DND-41 (cell line): ENCODE results near the gene RGS6.

Source experiments
- ATAC-seq: fragments of 200-7000 bp; cut with Tn5 transposase; 3 replicates; pipeline ENCODE4 v1.9.1; 2021; ENCODE audit warnings: low read depth; ENCODE audit not compliant: insufficient read depth
- DNase-seq: peaks from one replicate; pipeline ENCODE4 v3.0.0-alpha.2; 2020
- H2AFZ ChIP-seq: 2 replicates; pipeline ENCODE4 v1.6.0; 2012; ENCODE audit warnings: low read depth, low read length
- H3K27ac ChIP-seq: 2 replicates; pipeline ENCODE4 v1.5.1; 2012; ENCODE audit warnings: low read length, inconsistent platforms
- H3K27me3 ChIP-seq: fragments of 200-600 bp; sonication (generic); 2 replicates; pipeline ENCODE4 v1.6.0; 2012; ENCODE audit warnings: low read length, mild to moderate bottlenecking, inconsistent platforms; ENCODE audit not compliant: insufficient read depth, poor library complexity
- H3K36me3 ChIP-seq: 2 replicates; pipeline ENCODE4 v1.5.1; 2012; ENCODE audit warnings: low read length, inconsistent platforms; ENCODE audit not compliant: insufficient read depth
- H3K4me1 ChIP-seq: 2 replicates; pipeline ENCODE4 v1.5.1; 2012; ENCODE audit warnings: mild to moderate bottlenecking, low read length; ENCODE audit not compliant: insufficient read depth
- H3K4me2 ChIP-seq: 2 replicates; pipeline ENCODE4 v1.6.0; 2012; ENCODE audit warnings: mild to moderate bottlenecking, moderate library complexity, low read length, inconsistent platforms; ENCODE audit not compliant: insufficient read depth
- H3K4me3 ChIP-seq, 2 experiments: fragments of 200-600 bp in 1 of 2; shearing (Covaris generic) in 1 of 2; 2 replicates each; pipeline ENCODE4 v1.5.1; 2012 to 2016; ENCODE audit warnings: inconsistent platforms in 2 of 2, low read length in 2 of 2, mild to moderate bottlenecking in 2 of 2, low read depth in 1 of 2, moderate library complexity in 1 of 2
- H3K79me2 ChIP-seq: 2 replicates; pipeline ENCODE4 v1.6.0; 2012; ENCODE audit warnings: low read length, inconsistent platforms; ENCODE audit not compliant: insufficient read depth
- H3K9ac ChIP-seq: 2 replicates; pipeline ENCODE4 v1.6.0; 2012; ENCODE audit warnings: low read depth, mild to moderate bottlenecking, inconsistent platforms, low read length, moderate library complexity
- H3K9me3 ChIP-seq: 2 replicates; pipeline ENCODE4 v1.5.1; 2012; ENCODE audit warnings: low read length, moderate library complexity, mild to moderate bottlenecking, inconsistent platforms; ENCODE audit not compliant: insufficient read depth, severe bottlenecking
- H4K20me1 ChIP-seq: 2 replicates; pipeline ENCODE4 v1.6.0; 2012; ENCODE audit warnings: low read length; ENCODE audit not compliant: insufficient read depth
- EZH2 ChIP-seq: IDR thresholded peaks from 3 replicates; pipeline ENCODE4 v1.6.1; 2012; ENCODE audit warnings: borderline replicate concordance, low read depth, mild to moderate bottlenecking, moderate library complexity, low read length, inconsistent platforms; ENCODE audit not compliant: severe bottlenecking
- TF ChIP-seq, protein P1 (sequence below): IDR thresholded peaks from 2 replicates; pipeline ENCODE4 v1.5.1; 2012; ENCODE audit warnings: borderline replicate concordance, low read length, moderate library complexity, mild to moderate bottlenecking; ENCODE audit not compliant: poor library complexity, severe bottlenecking; ENCODE audit errors: extremely low read depth

Gene RGS6

DNA sequence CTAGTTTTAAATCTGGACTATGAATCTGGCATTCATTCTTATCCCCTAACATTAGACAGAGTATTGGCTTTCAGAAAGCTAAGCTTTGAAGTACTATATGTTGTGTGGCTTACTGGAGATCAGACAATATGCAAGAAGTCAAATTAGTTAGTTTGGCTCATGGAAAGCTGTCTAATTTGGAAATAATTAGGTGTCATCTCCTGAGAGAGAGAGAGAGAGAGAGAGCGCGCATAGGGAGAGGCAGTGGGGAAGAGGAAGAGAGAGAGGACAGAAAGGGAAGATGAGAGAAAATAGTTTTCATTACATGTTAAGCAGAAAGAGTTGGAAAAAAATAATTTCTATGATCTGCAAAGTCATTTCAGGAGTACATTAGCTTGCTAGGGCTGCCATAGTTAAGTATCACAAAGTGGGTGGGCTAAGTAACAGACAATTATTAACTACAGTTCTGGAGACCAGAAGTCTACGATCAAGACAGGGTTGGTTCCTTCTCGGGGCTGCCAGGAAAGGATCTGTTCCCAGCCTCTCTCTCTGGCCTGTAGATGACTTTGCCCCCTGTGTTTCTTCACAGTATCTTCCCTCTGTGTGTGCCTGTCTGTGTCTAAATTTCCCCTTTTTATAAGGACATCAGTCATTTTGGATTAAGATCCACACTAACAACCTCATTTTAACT, 404.2 kb downstream of the RGS6 start:
- H3K36me3 ChIP-seq, result no peaks in the 10 kb centered on the region
- no peaks in the 10 kb centered on the region for H3K27me3 ChIP-seq
- DNase-seq, result no peak
- H4K20me1 ChIP-seq, result no peaks in the 10 kb centered on the region
- no peaks in the 10 kb centered on the region for H3K4me1 ChIP-seq
- TF ChIP-seq, protein P1, sequence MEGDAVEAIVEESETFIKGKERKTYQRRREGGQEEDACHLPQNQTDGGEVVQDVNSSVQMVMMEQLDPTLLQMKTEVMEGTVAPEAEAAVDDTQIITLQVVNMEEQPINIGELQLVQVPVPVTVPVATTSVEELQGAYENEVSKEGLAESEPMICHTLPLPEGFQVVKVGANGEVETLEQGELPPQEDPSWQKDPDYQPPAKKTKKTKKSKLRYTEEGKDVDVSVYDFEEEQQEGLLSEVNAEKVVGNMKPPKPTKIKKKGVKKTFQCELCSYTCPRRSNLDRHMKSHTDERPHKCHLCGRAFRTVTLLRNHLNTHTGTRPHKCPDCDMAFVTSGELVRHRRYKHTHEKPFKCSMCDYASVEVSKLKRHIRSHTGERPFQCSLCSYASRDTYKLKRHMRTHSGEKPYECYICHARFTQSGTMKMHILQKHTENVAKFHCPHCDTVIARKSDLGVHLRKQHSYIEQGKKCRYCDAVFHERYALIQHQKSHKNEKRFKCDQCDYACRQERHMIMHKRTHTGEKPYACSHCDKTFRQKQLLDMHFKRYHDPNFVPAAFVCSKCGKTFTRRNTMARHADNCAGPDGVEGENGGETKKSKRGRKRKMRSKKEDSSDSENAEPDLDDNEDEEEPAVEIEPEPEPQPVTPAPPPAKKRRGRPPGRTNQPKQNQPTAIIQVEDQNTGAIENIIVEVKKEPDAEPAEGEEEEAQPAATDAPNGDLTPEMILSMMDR, result no peak
- TF ChIP-seq EZH2, result no peak
- H3K9ac ChIP-seq, result no peak overlapping the region
- H3K27ac ChIP-seq, result no peak overlapping the region
- H3K4me3 ChIP-seq, result no peak overlapping the region
- H2AFZ ChIP-seq, result no peak overlapping the region
- ATAC-seq, result no peak
- peaks cover 3% of the 10 kb centered on the region for H3K9me3 ChIP-seq
- no peaks in the 10 kb centered on the region for H3K79me2 ChIP-seq
- H3K4me2 ChIP-seq, result no peak overlapping the region

DNA sequence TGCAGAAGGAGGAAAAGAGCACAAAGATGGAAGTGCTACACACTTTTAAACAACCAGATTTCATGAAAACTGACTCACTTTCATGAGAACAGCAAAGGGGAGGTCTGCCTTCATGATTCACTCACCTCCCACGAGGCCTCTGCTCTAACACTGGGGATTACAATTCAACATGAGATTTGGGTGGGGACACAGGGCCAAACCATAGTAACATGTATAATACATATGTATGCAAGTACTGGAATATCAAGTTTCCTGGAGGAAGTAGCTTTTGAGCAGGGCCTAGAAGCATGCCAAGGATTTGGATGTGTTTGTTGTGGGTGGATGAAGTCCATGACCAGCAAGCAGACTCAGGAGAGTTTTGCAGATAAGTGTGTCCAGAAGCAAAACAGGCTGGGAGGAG, 409.0 kb downstream of the RGS6 start:
- H3K79me2 ChIP-seq, result no peaks in the 10 kb centered on the region
- DNase-seq (no peak), ATAC-seq (no peak)
- TF ChIP-seq EZH2, result no peak
- TF ChIP-seq, protein P1, result no peak
- no peak overlapping the region for H2AFZ ChIP-seq
- H3K4me3 ChIP-seq, result no peak overlapping the region
- no peak overlapping the region for H3K4me2 ChIP-seq
- H3K36me3 ChIP-seq, result no peaks in the 10 kb centered on the region
- no peaks in the 10 kb centered on the region for H4K20me1 ChIP-seq
- no peaks in the 10 kb centered on the region for H3K27me3 ChIP-seq
- H3K4me1 ChIP-seq, result no peaks in the 10 kb centered on the region
- no peak overlapping the region for H3K9ac ChIP-seq
- no peak overlapping the region for H3K27ac ChIP-seq
- H3K9me3 ChIP-seq, result peaks cover 6% of the 10 kb centered on the region

DNA sequence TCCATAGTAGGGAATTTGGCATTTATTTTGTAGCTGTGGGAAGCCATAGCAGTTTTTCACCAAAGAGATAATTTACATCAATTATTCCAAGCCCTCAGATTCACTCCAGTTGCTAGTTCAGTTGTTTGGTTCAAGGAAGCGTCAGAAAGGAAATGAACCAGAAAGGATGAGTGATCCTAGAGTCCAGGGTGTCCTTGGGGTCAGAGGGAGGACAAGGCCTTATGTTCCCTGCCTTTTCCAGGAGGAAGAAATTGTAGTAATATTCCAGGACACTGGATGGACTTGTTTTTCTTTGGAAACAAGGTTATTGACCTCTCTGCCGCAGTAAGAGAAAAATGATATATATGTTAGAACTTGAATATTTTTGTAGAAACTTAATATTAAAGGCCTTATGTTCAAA, 409.5 kb downstream of the RGS6 start:
- Histone ChIP-seq H3K9me3 (peaks cover 6% of the 10 kb centered on the region), H2AFZ (no peak overlapping the region), H3K36me3 (no peaks in the 10 kb centered on the region), H4K20me1 (no peaks in the 10 kb centered on the region), H3K27me3 (no peaks in the 10 kb centered on the region), H3K4me2 (no peak overlapping the region), H3K4me1 (no peaks in the 10 kb centered on the region), H3K4me3 (no peak overlapping the region), H3K27ac (no peak overlapping the region), H3K9ac (no peak overlapping the region), H3K79me2 (no peaks in the 10 kb centered on the region)
- DNase-seq (no peak), ATAC-seq (no peak)
- no peak for TF ChIP-seq EZH2
- TF ChIP-seq, protein P1, result no peak

DNA sequence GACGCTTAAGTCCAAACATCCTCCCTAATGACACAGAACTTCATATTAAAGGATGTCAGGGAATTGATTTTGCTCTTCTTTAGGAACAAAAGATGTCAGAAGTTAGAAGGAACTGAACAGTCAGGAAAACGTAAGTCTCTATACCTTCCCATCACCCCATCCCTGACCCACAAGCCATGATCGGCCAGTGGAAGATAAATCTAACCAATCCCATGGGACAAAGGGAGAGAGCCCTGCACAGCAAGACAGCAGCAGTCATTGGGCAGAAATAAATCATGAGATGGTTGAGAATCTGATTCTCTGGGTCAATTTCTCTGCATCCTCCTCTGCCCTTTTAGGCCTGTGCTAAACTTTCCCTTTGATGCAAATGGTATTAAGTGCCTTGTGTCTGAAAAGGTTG, 414.9 kb downstream of the RGS6 start:
- DNase-seq (no peak), ATAC-seq (no peak)
- no peak overlapping the region for H3K4me3 ChIP-seq
- no peak overlapping the region for H3K9ac ChIP-seq
- no peaks in the 10 kb centered on the region for H3K4me1 ChIP-seq
- H3K79me2 ChIP-seq, result no peaks in the 10 kb centered on the region
- H3K36me3 ChIP-seq, result no peaks in the 10 kb centered on the region
- H3K27ac ChIP-seq, result no peak overlapping the region
- H2AFZ ChIP-seq, result no peak overlapping the region
- H3K27me3 ChIP-seq, result peaks cover 6% of the 10 kb centered on the region
- H3K4me2 ChIP-seq, result no peak overlapping the region
- TF ChIP-seq EZH2, result no peak
- TF ChIP-seq, protein P1, result no peak
- peaks cover 3% of the 10 kb centered on the region for H3K9me3 ChIP-seq
- H4K20me1 ChIP-seq, result no peaks in the 10 kb centered on the region
